ENCODE results near the gene SFTPA2. TPM values are rescaled to one million over a fixed set of nuclear protein-coding genes. Genes with fewer than 3 reads are reported as not detected.
"Not testable (repeated sequence)": the region's sequence is repeated elsewhere in the genome, so short reads cannot be mapped to it uniquely, and the experiment has no call there.

The SFTPA2 gene
- total RNA-seq, 1 donor from 2014 or later: not detected

GRCh38 chr10:79604294-79604693 lies 44.1 kb upstream of the SFTPA2 start:
- Histone ChIP-seq H3F3A (ENCODE audit: low read depth) (no peaks in the 10 kb centered on the region), H3K79me2 (ENCODE audit: low read depth) (no peaks in the 10 kb centered on the region), H3K4me3 (no peak overlapping the region), H3K27ac (no peak overlapping the region), H3K9me3 (ENCODE audit: low read depth) (no peaks in the 10 kb centered on the region), H3K36me3 (no peaks in the 10 kb centered on the region), H3K27me3 (no peaks in the 10 kb centered on the region), H3K9ac (no peak overlapping the region), H2AFZ (replicated peaks) (no peak overlapping the region), H3K4me1 (no peaks in the 10 kb centered on the region), H3K4me2 (no peak overlapping the region), H4K20me1 (ENCODE audit: low read depth) (no peaks in the 10 kb centered on the region)
- peaks cover under 1% of the 10 kb centered on the region for H3K9me3 Mint-ChIP-seq
- H3K27ac Mint-ChIP-seq: no peak overlapping the region
- TF ChIP-seq EZH2phosphoT487 (IDR thresholded peaks at IDR 0.05) (no peak), CTCF (IDR thresholded peaks at IDR 0.05) (no peak), EZH2 (IDR thresholded peaks at IDR 0.05) (no peak)
- no peak overlapping the region for H3K4me3 Mint-ChIP-seq
- H3K27me3 Mint-ChIP-seq (ENCODE audit: insufficient read depth, low read depth): peaks cover 4% of the 10 kb centered on the region
- H3K36me3 Mint-ChIP-seq: peaks cover 1% of the 10 kb centered on the region
- H3K4me1 Mint-ChIP-seq: peaks cover 5% of the 10 kb centered on the region
- DNase-seq (ENCODE audit: low spot score): no peak

- Histone ChIP-seq H3K4me2 (no peak overlapping the region), H3F3A (ENCODE audit: low read depth) (no peaks in the 10 kb centered on the region), H2AFZ (replicated peaks) (no peak overlapping the region), H3K79me2 (ENCODE audit: low read depth) (no peaks in the 10 kb centered on the region), H3K4me3 (no peak overlapping the region), H3K9ac (no peak overlapping the region), H3K9me3 (ENCODE audit: low read depth) (peaks cover 4% of the 10 kb centered on the region), H3K4me1 (no peaks in the 10 kb centered on the region), H4K20me1 (ENCODE audit: low read depth) (no peaks in the 10 kb centered on the region), H3K27ac (no peak overlapping the region), H3K27me3 (no peaks in the 10 kb centered on the region), H3K36me3 (no peaks in the 10 kb centered on the region)
- no peak overlapping the region for H3K27ac Mint-ChIP-seq
- H3K9me3 Mint-ChIP-seq: peaks cover 11% of the 10 kb centered on the region
- H3K36me3 Mint-ChIP-seq: peaks cover 1% of the 10 kb centered on the region
- DNase-seq (ENCODE audit: low spot score): no peak
- H3K27me3 Mint-ChIP-seq (ENCODE audit: insufficient read depth, low read depth): peaks cover 4% of the 10 kb centered on the region
- H3K4me1 Mint-ChIP-seq: peaks cover 5% of the 10 kb centered on the region
- no peak for TF ChIP-seq EZH2phosphoT487 (IDR thresholded peaks at IDR 0.05)
- no peak for TF ChIP-seq CTCF (IDR thresholded peaks at IDR 0.05)
- TF ChIP-seq EZH2 (IDR thresholded peaks at IDR 0.05): no peak
- H3K4me3 Mint-ChIP-seq: no peak overlapping the region
Measured at GRCh38 chr10:79602953-79603352, 42.7 kb upstream of the SFTPA2 start.

GRCh38 chr10:79601939-79602338 lies 41.7 kb upstream of the SFTPA2 start:
- TF ChIP-seq EZH2phosphoT487 (IDR thresholded peaks at IDR 0.05): no peak
- TF ChIP-seq CTCF (IDR thresholded peaks at IDR 0.05): no peak
- no peak for TF ChIP-seq EZH2 (IDR thresholded peaks at IDR 0.05)
- no peaks in the 10 kb centered on the region for H3K27me3 Mint-ChIP-seq (ENCODE audit: insufficient read depth, low read depth)

GRCh38 chr10:79599644-79600043 lies 39.4 kb upstream of the SFTPA2 start:
- not testable (repeated sequence) for DNase-seq (ENCODE audit: low spot score); H3K4me1 ChIP-seq; H3K27me3 ChIP-seq; H3K4me2 ChIP-seq; H3K27me3 Mint-ChIP-seq (ENCODE audit: insufficient read depth, low read depth); H3F3A ChIP-seq (ENCODE audit: low read depth); H3K4me3 Mint-ChIP-seq; H3K4me1 Mint-ChIP-seq; H3K9ac ChIP-seq; H3K36me3 ChIP-seq; H4K20me1 ChIP-seq (ENCODE audit: low read depth); H3K9me3 ChIP-seq (ENCODE audit: low read depth); H3K27ac Mint-ChIP-seq; H3K36me3 Mint-ChIP-seq; H3K79me2 ChIP-seq (ENCODE audit: low read depth); H2AFZ ChIP-seq (replicated peaks); H3K4me3 ChIP-seq; H3K27ac ChIP-seq
- H3K9me3 Mint-ChIP-seq: peaks cover 25% of the 10 kb centered on the region

More at GRCh38 chr10:79601939-79602338, 41.7 kb upstream of the SFTPA2 start:
- no peaks in the 10 kb centered on the region for H4K20me1 ChIP-seq (ENCODE audit: low read depth)
- no peak overlapping the region for H3K27ac ChIP-seq
- no peak for DNase-seq (ENCODE audit: low spot score)
- H3K27me3 ChIP-seq: no peaks in the 10 kb centered on the region
- H3F3A ChIP-seq (ENCODE audit: low read depth): no peaks in the 10 kb centered on the region
- H3K36me3 ChIP-seq: no peaks in the 10 kb centered on the region
- H3K9me3 ChIP-seq (ENCODE audit: low read depth): peaks cover 9% of the 10 kb centered on the region
- Mint-ChIP-seq H3K9me3 (peaks cover 20% of the 10 kb centered on the region), H3K27ac (no peak overlapping the region), H3K4me3 (no peak overlapping the region), H3K4me1 (peaks cover 5% of the 10 kb centered on the region), H3K36me3 (peaks cover 1% of the 10 kb centered on the region)
- no peak overlapping the region for H3K4me3 ChIP-seq
- no peaks in the 10 kb centered on the region for H3K79me2 ChIP-seq (ENCODE audit: low read depth)
- no peak overlapping the region for H2AFZ ChIP-seq (replicated peaks)
- no peak overlapping the region for H3K9ac ChIP-seq
- H3K4me1 ChIP-seq: no peaks in the 10 kb centered on the region
- H3K4me2 ChIP-seq: no peak overlapping the region

Data from neural progenitor cell (in vitro differentiated cells).